K562 (cell line): ENCODE data around the gene ATRN.

Source experiments
- GTF2F1 ChIP-seq: IDR thresholded peaks from 2 replicates; pipeline ENCODE4 v1.6.1; 2011; ENCODE audit warnings: low read depth, low read length, improper control_type of control experiment
- POLR2AphosphoS5 ChIP-seq: IDR thresholded peaks from 2 replicates; pipeline ENCODE4 v1.6.1; 2011; ENCODE audit warnings: mild to moderate bottlenecking, low read depth, low read length, moderate library complexity; ENCODE audit not compliant: control insufficient read depth, insufficient read depth
- SMARCC2 ChIP-seq: fragments of 450-650 bp; IDR thresholded peaks from 2 replicates; pipeline ENCODE4 v1.6.1; 2017; ENCODE audit warnings: antibody characterized with exemption, moderate library complexity, mild to moderate bottlenecking, low read depth

- TF ChIP-seq POLR2AphosphoS5: no peak
- TF ChIP-seq GTF2F1: no peak
- no peak for TF ChIP-seq SMARCC2
These were observed 227.8 kb downstream of the ATRN start for GRCh38 chr20:3698591-3699001.
